Measurements from ENCODE around the gene PALS1.

Gene PALS1

DNA sequence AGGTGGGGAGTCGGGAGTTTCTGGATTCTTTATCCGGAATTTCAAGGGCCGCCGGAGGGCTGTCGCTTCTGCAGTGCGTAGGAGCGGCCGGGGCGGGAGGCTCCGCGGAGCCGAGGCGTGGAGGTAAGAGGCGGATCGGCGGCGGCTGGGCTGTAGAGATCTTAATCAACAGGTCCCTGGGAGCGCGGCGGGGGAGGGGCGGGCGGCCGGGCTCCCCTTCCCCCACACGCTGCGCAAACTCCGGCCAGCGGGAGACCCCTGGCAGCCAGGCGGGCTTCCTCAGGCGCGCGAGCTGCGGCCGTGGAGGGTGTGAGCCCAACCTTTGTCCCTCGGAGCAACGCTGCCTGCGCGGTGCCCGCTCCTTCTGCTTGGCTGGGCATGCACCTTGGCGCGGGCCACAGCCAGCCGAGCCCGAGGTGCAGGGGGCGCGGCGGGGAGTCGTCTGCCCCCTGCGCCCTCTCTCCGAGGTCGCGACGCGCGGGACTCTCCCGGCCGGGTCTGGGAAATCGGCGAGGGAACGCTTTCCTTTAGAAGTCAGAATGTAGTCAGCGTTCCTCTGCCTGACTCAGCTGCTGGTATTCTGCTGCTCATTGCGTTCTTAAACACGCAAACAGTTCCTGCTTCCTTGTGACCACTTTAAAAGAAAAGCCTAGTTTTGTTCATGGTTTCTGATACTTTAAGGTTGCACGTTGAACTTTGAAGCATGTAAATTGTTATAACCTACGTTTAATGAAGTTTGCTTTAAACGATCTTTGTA lies at the start of gene PALS1:
Gene PALS1 (plus strand): TSS at position 25 of the 757 bp plus-strand sequence. CDS start 37,736 bp downstream, outside the sequence.
- peak in 1 of 2 donors; percentile 24 for DNase-seq (ENCODE audit: low read depth in 2 of 2)

DNA sequence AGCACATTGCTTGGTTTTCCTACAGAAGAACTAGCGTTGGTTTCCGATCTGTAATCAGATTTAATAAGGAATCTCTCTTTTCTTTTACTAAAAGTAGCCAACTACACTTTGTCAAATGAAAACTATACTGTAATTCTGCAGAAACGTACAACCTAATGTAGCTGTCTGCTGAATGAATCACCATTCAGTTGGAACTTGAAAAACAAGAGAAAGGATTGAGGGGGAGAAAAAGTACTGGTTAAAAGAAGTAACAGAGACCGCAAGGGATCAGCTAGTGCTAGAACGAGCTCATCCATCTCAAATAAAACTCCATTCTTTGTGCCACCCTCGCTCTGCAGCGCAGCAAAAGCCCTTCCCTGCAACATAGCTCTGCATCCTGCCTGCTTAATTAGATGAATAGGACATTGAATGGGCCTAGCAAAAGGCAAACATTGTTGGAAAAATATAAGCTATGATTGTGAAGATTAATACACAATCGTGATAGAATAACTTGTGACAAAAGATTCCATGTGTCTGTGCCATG lies 49.4 kb upstream of the PALS1 start:
- no peak for DNase-seq (ENCODE audit: low read depth in 2 of 2)

DNA sequence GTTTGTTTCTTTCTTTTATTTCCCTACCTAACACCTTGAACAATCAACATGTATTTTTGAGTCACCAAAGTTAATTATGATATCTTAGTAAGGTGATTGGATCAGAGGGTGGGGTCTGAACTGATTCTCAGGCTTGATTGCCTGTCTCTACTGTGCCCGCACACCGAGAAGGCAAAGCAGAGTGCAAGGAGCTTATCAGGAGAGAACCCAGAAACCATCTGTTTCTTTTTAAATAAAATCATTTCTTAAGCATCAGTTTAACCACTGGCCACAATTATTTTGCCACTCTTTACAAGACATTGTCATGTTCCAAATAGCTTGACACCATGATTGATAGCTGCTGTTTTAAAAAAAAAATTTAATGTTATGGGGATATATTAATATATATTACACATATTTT lies 48.9 kb upstream of the PALS1 start:
- DNase-seq (ENCODE audit: low read depth in 2 of 2) = no peak

DNA sequence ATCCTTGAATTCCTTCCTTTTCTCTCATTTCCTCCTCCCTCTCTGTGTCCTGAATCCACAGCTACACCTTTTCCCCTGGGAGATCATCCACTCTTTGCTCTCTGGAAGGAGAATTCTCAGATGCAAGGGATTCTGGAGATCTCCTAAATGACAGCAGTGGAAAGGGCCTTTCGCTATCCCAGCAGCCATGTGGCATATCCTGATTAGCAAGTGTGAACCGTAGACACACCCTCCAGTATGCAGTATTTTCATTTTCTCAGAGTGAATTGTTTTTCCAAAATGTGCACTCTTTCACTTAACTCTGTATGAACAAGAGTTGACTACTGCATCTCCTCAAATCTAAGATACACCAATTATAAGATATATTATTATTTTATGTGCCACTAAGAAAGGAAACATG lies 46.0 kb upstream of the PALS1 start:
- DNase-seq (ENCODE audit: low read depth in 2 of 2) = no peak

DNA sequence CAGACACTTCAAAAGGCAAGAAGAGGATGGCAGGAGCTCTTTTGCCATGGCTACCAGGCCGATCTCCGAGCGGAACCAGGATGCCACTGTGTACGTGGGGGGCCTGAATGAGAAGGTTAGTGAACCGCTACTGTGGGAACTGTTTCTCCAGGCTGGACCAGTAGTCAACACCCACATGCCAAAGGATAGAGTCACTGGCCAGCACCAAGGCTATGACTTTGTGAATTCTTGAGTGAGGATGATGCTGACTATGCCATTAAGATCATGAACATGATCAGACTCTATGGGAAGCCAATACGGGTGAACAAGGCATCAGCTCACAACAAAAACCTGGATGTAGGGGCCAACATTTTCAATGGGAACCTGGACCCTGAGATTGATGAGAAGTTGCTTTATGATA lies 42.2 kb upstream of the PALS1 start:
- DNase-seq (ENCODE audit: low read depth in 2 of 2) = no peak

DNA sequence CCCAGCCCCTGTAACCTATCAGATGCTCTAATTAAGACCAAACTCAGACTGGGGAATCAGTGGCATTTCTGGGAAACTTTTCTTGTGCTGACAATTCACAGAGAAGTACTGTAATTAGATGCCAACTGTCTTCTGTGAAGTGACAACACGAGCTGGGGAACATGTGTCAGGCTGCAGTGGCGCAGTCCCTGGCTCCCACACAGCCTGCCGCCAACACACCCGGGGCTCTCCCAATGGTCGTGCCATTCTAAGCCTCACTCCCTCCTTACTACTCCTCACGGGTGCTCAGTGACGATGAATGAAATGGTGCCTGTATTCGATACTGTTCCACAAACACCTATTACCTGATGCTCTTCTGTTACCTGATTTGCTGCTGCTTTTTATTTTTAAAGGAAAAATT lies 33.4 kb upstream of the PALS1 start:
- DNase-seq (ENCODE audit: low read depth in 2 of 2) = no peak

DNA sequence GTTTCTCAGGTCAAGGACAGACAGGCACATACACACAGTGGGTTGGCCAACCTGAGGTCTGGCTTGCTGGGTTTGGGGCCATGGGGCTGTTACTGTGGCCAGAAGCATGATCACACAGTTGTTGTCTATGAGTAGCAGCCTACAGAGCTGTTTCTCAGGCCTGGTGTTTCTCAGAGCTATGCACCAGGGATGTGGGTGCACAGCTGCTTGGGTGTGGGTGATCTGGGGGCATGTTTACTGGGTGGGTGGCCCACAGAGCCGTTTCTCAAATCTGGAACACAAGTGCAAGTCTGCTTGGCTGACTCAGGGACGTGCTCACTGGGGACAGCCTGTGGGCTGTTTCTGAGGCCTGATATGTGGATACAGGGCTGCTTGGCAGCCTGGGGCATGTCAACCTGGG lies 23.1 kb upstream of the PALS1 start:
- no peak for DNase-seq (ENCODE audit: low read depth in 2 of 2)

DNA sequence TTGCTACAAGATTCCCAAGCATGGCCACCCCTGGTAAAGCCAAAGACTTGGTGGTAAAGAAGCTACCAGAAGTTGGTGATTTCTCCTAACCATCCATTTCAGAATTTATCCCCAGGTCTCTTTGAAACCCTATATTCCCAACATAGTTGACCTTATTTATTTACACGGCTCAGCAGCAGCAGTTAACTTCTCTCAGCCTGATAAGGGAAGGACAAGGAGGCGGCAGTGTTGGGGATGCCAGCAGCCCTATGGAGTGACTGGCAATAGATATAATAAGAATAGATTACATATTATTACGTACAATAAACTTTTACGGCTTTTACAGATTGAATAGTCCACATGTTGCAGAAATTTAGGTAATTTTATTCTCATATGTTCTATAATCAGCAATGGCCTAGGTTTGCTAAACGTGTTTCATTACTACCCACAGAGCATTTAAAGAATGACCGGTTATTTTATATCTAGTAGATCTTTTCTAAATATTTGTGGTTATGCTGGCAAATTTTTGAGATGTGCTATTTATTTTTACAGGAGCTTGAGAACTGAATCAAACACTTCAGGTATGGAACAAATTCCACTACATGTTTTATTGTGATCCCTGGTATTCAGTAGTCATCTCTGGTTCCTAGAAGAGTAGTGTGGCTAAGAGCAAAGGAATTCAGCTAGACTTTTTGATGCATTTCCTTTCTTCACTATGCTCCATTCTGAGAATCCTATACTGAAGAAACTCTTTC lies 19.8 kb upstream of the PALS1 start:
- no peak for DNase-seq (ENCODE audit: low read depth in 2 of 2)

DNA sequence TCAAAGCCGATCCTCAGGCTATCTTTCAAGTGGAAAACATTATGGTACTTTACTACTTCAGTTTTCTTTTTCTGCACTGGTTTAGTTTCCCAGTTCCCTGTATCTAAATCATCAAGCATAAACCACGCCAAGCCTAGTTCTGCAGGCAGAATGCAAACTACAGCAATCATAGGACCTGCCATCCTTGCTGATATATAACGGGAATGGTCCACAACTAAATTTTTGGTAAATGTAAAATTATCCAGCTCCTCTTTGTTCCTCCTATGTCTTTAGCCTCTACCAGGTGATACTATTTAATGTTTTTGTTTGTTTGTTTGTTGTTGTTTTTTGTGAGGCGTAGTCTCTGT lies 19.3 kb upstream of the PALS1 start:
- DNase-seq (ENCODE audit: low read depth in 2 of 2) = no peak

DNA sequence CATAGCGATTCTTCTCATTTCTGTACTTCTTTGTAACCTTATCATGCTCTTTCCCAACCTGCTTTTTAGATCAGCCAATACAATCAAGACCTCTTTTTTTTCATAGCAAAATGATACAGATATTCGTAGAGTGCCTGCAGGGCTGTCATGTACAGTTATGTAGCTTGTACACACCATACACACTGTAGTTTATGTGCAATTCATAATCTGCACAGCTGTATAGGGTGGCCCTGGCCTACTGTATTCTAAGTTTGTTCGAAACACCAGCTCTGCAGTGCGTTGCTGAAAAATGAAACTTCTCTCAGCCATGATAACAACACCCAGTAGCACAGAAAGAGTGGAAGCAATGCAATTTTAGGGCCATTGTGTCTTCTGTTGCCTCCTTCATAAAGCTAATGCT lies 15.7 kb upstream of the PALS1 start:
- no peak for DNase-seq (ENCODE audit: low read depth in 2 of 2)

DNA sequence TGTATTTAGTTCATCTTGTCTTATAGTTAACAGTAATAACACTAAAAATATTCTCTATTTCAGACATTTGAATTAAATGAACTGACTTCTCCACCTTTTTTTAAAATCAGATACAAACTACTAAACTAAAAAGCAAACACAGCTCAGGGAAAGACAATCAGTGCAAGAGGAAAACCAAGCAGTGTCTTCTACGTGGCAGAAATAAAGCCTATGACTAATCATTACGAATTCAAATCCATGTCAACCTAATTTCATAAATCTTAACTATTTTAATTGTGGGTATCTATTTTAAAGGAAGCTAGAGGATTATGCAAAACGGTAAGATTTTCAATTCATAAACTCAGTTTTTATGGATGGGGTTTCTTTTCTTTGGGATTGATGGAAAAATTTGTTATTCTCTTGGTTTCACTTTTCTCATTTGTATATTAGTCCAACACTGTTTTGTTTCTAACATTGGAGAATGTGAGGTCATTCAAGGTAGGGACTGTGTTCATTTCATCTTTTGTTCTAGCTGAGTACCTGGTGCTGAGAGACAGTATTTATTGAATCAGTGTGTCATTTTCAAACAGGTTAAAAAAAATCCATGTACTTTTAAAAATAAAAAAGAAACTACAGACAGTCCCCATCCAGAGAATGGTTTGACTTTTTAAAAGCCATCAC lies 12.8 kb upstream of the PALS1 start:
- DNase-seq (ENCODE audit: low read depth in 2 of 2) = no peak

DNA sequence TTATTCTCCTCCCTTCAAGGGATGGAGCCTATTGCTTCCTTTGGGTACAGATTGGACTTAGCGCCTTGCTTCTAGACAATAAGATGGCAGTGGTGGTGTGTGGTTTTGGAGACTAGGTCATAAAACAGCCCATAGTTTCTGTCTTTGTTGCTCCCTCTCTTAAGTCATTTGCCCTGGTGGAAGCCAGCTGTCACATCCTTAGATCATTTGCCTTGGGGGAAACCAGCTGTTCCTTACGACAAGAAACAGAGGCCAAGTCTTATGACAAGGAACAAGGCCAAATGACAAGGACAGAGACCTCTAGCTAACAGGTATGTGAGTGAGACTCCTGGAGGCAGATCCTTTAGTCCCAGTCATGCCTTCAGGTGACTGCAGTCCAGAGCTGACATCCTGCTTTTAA lies 9.2 kb upstream of the PALS1 start:
- DNase-seq (ENCODE audit: low read depth in 2 of 2) = no peak

DNA sequence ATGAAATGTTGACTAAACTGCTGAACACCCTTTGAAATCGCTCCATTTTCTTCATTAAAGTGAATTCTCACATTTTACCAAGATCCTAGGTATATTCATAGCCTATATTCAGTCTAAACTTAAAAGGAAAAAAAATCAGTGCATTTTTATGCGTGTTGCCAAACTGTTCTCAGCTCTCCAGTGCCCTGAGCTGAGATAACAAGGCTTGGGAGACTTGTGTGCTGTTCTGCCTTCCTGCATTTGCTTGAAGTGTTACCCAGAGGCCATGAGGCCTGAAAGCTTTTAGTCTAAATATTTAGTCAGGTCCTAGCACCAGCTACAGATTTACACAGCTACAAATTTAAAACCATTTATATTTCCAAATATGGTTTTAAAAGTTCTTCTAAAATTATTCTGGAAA lies 8.6 kb upstream of the PALS1 start:
- DNase-seq (ENCODE audit: low read depth in 2 of 2) = no peak

DNA sequence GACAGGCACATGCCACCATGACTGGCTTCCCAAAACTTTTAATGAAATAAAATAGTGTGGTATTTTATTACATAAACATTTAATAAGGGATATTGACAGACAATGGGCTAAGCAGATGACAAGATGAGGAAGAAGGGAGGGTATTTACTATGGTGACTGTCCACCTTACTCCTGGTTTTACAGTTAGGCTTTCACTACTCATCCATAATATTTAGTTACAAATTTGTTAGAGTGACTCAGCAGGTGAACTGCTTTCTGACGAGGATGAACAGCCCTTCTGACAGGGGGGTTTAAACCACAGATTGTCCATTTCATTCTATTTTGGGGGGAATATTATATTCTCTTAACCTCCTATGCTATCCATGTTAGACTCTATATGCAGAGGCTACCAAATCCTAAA lies 3.6 kb upstream of the PALS1 start:
- no peak for DNase-seq (ENCODE audit: low read depth in 2 of 2)

DNA sequence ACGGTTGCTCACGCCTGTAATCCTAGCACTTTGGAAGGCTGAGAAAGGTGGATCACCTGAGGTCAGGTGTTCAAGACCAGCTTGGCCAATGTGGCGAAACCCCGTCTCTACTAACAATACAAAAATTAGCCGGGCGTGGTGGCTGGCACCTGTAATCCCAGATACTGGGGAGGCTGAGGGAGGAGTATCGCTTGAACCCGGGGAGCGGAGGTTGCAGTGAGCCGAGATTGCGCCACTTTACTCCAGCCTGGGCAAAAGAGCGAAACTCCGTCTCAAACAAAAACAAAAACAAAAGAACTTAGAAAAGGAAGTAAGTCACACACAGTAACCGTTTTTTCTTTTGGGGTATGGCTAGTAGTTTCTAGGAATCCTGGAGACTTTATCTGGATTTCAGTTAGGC lies 1.7 kb upstream of the PALS1 start:
- DNase-seq (ENCODE audit: low read depth in 2 of 2) = no peak

DNA sequence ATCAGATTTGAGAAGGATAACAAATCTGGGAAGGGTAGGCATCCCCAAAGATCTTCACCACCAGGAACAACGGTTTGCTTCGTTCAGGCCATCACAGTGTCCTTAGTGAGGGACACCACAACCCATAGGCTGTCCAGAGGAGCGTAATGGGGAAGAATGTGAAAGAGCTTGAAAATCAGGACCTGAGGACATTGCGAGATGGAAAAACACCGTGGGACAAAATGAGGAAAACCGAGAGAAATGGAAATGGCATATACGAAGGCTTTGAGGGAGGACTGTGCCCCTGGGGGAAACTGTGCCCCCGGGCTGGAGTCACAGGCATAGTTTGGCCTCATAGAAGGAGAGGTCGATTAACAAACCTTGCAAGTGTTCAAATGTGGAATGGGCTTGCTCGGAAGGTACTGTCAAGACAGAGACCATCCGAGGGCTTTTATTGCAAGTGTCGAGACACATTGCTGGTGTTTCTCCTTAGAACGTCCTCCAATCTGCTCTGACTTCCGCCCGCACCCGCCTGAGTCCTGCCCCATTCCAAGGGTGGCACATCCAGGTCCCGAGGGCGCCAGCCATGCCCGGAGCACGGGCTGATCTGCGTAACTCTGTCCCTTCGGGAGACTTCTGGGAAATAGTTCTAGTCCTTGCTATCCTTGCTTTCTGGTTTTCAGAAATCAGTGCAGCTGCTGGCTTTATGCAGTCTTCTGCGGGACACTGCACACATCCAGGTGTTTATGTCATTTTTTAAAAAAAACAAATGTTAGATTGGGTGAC lies 885 bp upstream of the PALS1 start:
- no peak for DNase-seq (ENCODE audit: low read depth in 2 of 2)

DNA sequence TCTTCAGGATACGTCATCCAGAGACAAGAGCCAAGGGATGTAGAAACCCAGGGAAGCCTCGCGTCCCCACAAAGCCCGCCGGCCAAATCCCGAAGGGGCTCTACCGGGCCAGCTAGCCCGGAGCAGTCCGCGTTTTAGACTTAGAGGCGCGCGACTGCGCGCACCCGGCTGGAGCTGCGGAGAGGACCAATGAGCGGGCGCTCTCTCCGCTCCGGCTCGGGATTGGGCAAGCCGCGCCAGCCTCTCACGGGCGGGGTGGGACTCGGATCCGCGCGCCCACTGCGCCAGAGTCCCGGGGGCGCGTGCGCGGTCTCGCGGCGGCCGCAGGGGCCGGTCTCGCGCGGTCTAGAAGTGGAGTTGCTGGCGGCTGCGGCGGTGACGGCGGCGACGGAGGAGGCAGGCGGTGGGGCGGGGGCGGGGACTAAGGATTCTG lies 241 bp upstream of the PALS1 start:
- peak; percentile 87 to 89 for DNase-seq (ENCODE audit: low read depth in 2 of 2)

DNA sequence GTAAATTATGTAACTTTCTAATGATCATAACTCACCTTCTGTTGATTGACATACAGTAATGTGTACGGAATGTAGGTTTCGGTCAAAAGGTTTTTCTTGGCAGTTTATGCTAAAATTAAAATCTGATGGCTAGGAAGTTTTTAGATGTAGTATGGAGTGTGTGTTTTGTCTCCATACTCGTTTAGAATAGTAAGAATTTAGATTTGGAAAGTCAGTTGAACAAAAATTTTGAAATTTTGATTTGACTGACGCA lies 859 bp downstream of the PALS1 start:
- no peak for DNase-seq (ENCODE audit: low read depth in 2 of 2)

DNA sequence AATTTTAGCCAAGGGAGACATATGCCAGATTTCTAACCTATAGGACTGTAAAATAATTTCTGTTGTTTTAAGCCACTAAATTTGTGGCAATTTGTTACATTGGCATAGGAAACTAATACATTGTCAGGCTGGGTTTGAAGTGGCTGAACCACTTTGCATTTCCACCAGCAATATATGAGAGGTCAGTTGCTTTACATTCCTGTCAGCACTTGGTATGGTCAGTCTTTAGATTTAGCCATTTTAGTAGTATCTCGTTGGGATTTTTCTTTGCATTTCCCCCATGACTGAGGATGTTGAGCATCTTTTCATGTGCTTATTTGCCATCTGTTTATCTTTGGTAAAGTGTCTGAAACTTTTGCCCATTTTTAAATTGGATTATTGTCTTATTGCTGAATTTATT lies 3.9 kb downstream of the PALS1 start:
- DNase-seq (ENCODE audit: low read depth in 2 of 2) = no peak

DNA sequence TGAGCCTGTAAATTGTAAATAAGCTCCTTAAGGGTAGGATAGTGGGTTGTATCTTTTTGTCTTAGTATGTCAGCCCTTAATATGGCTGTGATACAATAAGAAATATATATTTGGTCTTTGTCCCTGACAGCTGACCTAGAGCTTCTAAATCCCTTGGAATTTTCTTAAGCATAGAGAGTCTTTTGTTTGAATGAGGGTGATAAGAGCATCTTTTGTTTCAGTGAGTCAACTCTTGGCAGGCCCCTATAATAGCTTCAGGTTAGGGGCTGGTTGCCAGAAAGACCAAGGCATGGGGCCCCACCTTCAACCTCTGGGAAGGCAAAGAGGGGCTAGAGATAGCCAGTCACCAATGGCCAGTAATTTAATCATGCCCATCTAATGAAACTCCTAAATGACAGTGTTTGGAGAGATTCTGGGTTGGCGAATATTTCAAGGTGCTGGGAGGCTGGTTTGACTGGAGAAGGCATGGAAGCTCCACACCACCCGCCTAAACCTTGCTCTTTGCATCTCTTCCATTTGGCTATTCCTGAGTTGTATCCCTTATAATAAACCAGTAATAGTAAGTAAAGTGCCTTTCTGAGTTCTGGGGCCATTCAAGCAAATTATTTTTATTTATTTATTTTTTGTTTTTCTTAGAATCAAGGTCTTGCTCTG lies 10.5 kb downstream of the PALS1 start:
- no peak for DNase-seq (ENCODE audit: low read depth in 2 of 2)

DNA sequence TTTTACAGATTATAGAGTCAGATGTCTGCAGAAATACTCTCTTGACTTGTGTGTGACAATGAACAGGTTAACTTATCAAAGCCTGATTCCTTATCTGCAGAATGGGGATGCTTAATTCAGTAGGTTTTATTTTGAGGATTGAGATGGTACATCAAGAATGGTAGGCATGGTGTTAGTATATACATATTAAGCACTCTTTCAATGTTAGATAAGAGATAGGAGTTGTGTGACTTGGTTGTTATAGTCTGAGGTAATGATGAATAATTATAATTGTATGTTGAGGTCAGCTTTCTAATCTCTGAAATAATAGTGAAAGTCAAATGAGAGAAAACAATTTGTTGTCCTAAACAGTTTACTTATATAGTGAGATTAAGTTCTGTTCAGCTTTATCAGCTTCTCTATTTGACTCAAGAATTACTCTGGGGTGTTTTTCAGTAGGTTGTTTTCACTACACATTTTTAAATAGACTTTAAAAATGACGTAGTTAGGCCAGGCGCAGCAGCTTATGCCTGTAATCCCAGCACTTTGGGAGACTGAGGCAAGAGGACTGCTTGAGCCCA lies 11.9 kb downstream of the PALS1 start:
- DNase-seq (ENCODE audit: low read depth in 2 of 2) = no peak
